Midbrain (tissue), 1 donor: Measurements from ENCODE around the gene GRAMD1C.

ENCODE experiments used
- DNase-seq: peaks from one replicate; lab custom pipeline; 2025; lab: John Stamatoyannopoulos, UW

The GRAMD1C gene

DNA sequence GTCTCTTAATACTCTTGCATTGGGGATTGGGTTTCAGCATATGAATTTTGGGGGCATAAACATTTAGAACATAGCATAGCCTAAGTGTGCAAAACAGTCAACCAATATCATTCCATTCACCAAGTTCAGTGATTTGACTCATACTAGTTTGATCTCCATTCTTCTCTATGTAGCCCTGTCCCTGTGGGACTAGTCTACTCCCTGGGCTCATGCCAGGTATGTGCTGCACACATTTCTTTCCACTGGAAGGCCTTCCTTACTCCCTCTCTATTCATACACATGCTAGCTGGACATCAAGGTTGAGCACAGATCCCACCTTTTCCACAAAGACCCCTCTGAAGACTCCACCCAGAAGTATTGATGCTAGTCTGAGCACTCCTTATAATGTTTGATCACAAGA lies 114.3 kb downstream of the GRAMD1C start:
- no peak for DNase-seq

DNA sequence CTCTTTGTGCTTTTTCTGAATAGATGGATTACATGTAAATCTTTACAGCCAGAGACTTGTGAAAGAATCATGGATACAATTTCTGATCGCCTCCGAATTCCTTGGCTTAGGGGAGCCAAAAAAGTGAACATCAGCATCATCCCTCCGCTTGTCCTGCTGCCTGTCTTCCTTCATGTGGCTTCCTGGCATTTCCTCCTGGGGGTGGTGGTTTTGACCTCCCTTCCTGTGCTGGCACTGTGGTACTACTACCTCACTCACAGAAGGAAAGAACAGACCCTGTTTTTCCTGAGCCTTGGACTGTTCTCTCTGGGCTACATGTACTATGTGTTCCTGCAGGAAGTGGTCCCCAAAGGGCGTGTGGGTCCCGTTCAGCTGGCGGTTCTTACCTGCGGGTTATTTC lies 115.1 kb downstream of the GRAMD1C start:
- no peak for DNase-seq

DNA sequence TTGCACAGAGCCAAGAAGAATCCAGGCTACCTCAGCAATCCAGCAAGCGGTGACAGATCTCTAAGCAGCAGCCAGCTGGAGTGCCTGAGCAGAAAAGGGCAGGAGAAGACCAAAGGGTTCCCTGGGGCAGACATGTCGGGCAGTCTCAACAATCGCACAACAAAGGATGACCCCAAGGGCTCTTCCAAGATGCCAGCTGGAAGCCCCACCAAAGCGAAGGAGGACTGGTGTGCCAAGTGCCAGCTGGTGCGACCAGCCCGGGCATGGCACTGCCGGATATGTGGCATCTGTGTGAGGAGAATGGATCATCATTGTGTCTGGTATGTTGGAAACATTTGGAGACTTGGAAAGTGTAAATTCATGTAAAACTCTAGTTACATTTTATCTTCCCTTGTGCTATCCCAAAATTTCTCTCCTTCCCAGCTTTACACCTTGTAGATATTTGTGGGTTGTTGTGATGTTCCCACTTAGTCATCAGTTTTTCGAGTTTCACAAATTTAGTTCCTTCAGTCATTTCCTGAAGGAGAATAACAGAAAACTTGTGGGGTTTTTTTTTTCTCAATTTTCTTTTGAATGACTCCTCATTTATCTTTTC lies 115.6 kb downstream of the GRAMD1C start:
- no peak for DNase-seq

DNA sequence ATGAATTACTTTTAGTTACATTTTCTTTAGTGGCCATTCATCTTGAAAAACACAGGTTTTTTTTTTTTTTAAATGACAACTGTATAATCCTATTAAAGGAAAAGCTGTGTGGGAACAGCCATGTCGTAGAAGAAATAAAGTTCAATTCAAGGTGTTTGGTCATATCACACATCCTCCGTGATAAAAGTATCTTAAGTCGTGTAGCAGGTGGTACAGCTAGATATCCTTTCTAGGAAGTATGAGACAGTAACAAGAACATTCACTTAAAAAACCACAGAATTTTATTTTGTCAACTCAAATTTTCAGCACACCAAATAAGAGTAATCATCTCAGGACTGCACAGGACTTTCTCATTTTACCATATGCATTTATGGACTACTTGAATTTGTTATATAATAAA lies 125.3 kb downstream of the GRAMD1C start:
- no peak for DNase-seq

DNA sequence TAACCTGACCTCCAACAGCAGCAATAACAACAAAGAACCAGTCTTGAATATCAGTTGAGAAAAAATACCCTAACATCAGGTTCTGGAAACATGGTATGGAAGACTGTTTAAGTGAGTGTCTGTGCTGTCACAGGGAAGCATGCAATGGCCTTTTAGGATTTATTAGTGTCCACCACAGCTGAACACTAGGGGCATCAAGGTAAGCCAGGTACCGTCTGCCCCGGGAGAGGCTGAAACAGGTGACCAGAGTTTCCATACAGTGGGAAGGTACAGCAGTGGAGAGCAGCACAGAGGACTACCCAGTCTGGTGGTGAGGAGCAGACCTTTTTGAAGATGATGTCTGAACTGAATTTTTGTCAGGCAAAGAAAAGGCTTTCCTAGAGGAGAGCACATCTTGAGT lies 127.6 kb downstream of the GRAMD1C start:
- no peak for DNase-seq

DNA sequence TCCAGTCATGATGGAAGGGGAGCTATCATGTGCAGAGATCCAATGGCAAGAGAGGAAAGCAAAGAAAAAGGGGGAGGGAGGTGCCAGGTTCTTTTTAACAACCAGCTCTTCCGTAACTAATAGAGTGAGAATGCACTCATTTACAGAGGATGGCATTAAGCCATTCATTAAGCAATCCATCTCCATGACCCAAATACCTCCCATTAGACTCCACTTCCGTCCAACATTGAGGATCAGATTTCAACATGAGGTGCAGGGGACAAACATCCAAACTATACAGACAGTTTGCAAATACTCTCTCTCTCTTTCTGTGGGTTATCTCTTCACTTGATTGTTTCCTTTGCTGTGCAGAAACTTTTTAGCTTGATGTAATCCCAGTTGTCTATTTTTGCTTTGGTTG lies 130.4 kb downstream of the GRAMD1C start:
- peak; percentile 21 for DNase-seq

DNA sequence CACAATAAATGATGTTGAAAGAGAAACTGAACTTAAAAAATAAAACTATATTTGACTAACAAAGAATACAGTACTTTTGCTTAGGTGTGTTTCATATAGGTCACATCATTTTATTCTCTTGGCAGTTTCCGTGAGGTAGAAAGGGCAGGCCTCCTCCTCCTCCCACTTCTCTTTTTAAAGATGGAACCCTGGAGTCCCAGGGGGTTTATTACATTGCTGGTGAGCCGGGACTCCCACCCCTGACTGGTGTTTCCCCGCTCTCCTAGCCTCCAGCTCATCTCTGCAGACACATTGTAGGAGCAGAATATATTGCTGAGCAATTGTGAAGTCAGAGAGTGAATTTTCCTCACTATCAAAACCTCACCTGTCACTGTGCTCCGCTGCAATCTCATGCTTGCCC lies 139.2 kb downstream of the GRAMD1C start:
- DNase-seq, result no peak

DNA sequence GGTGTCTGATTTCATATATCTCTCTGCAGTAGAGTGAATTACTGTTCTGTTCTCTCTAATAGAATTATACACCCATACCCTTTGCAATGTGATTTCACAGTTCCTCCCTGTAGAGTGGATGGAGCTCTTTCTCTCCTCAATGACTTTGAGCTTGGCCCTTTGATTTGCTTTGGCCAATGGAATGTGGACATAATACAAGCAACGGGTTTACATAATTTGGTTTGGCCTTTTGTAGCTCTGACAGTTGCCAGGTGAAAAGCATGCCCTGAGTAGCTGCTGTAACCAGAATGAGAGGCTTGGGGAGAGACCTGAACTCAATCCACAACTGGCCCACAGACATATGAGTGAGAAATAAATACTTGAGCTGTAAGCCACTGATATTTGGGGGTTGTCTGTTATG lies 141.3 kb downstream of the GRAMD1C start:
- DNase-seq, result no peak

DNA sequence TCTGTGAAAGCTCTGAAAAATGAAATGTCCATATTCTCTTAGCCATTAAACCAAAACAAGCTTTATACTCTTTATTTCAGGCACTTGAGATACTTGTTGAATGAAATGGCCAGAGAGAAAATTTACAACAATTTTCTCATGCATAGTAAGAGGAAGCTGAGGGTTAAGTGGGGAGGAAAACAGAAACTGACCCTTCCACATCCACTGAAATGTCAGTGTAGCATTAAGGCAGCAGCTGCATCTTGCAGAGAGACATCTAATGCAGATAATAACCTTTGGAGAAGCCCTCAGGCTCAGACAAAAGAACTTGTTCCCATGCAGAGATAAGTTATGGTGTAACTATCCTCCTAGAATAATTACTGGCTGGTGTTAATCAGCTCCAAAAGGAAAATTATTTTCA lies 143.2 kb downstream of the GRAMD1C start:
- DNase-seq, result no peak

DNA sequence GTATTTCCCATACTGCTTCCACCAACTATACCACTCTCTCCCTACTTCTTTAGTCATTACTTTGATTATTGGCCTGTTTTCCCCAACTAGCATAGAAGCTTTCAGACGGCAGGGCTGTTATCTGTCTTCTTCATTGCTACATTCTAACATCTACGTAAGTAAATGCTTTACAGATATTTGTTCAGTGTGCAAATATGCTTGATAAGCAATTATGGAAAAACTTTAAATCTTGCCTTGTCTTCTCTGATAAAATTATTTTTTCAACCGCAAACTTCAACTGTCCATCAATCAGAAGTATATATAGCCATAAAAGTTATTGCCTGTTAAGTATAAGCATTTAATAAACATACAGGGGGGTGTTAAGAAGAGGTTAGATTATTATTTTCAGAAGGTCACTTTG lies 145.0 kb downstream of the GRAMD1C start:
- DNase-seq, result no peak

DNA sequence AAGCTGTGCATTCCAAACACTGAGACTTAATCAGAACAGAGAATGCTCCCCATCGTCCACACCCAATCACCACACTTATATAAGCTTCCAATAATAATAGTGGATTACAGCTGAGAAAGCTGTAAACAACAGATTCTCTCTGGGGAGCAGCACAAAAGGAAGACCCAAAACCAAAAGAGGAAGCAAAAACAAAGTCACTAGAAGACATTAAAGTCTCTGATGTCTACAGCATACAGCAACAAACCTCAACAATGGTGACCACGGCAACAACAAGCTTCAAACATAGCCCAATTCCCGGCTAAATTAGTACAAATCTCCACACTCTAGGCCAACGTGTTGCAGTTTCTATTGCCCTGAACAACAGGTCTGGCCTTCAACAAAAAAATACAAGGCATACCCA lies 147.0 kb downstream of the GRAMD1C start:
- no peak for DNase-seq
